Fibroblast of peridontal ligament (primary cell): Measurements from ENCODE around the gene HERC6.
"Not testable (repeated sequence)": the region's sequence is repeated elsewhere in the genome, so short reads cannot be mapped to it uniquely, and the experiment has no call there.

ENCODE experiments used
- DNase-seq: peaks from one replicate; pipeline ENCODE4 v3.0.0-alpha.2; 2010; ENCODE audit errors: extremely low read depth

The HERC6 gene

GRCh38 chr4:88378691-88379559 is at the start of gene HERC6:
Gene HERC6, plus strand, starts transcription at chr4:88378852. Its CDS starts 70 bp downstream, at chr4:88378922.
- DNase-seq = peak; percentile 86

- peak; percentile 83 for DNase-seq
Observed at GRCh38 chr4:88333741-88334405, 44.8 kb upstream of the HERC6 start.

- peak; percentile 15 for DNase-seq
Observed at GRCh38 chr4:88335092-88335665, 43.5 kb upstream of the HERC6 start.

- peak; percentile 97 for DNase-seq
Observed at GRCh38 chr4:88341227-88342192, 37.1 kb upstream of the HERC6 start.

- not testable (repeated sequence) for DNase-seq
Observed at GRCh38 chr4:88346902-88347301, 31.8 kb upstream of the HERC6 start.

- DNase-seq = not testable (repeated sequence)
Observed at GRCh38 chr4:88348761-88349160, 29.9 kb upstream of the HERC6 start.

GRCh38 chr4:88350786-88351185 is 27.9 kb upstream of the HERC6 start:
- DNase-seq = no peak

- DNase-seq = peak; percentile 77
Observed at GRCh38 chr4:88352062-88352740, 26.5 kb upstream of the HERC6 start.

GRCh38 chr4:88353324-88353723 is 25.3 kb upstream of the HERC6 start:
- no peak for DNase-seq

GRCh38 chr4:88356771-88357170 is 21.9 kb upstream of the HERC6 start:
- no peak for DNase-seq

GRCh38 chr4:88357262-88357661 is 21.4 kb upstream of the HERC6 start:
- no peak for DNase-seq

- no peak for DNase-seq
Observed at GRCh38 chr4:88359558-88359957, 19.1 kb upstream of the HERC6 start.

- DNase-seq = no peak
Observed at GRCh38 chr4:88360256-88360655, 18.4 kb upstream of the HERC6 start.

GRCh38 chr4:88360791-88361190 is 17.9 kb upstream of the HERC6 start:
- no peak for DNase-seq

GRCh38 chr4:88361217-88361773 is 17.4 kb upstream of the HERC6 start:
- not testable (repeated sequence) for DNase-seq

GRCh38 chr4:88366460-88366859 is 12.2 kb upstream of the HERC6 start:
- no peak for DNase-seq

GRCh38 chr4:88367826-88368225 is 10.8 kb upstream of the HERC6 start:
- no peak for DNase-seq

GRCh38 chr4:88369180-88369812 is 9.4 kb upstream of the HERC6 start:
- DNase-seq = peak; percentile 72

GRCh38 chr4:88381123-88381522 is 2.5 kb downstream of the HERC6 start:
- no peak for DNase-seq

- no peak for DNase-seq
Observed at GRCh38 chr4:88382621-88383020, 4.0 kb downstream of the HERC6 start.
